ENCODE results near the gene KIF12.
"Not testable (repeated sequence)": the region's sequence is repeated elsewhere in the genome, so short reads cannot be mapped to it uniquely, and the experiment has no call there.

The KIF12 gene

DNA sequence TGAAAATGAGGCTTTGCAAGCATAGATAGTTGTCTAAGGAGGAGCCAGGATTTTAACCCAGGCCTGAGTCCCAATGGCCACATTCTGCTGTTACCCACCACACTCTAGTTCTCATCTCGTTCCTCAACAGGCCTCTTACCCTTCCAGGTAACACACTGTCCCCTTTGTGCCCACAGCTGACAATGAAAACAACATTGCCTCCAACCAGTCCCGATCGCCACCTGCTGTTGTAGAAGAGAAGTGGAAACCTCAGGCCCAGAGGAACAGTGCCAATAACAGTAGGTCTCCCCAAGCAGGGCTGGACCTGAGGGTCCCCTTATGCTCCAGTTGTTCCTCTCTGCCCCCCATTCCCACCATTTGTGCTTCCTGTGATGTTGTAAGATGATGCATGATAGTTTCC is 51.4 kb downstream of the KIF12 start:
- no peak for DNase-seq (ENCODE audit: low read depth in 2 of 2)

DNA sequence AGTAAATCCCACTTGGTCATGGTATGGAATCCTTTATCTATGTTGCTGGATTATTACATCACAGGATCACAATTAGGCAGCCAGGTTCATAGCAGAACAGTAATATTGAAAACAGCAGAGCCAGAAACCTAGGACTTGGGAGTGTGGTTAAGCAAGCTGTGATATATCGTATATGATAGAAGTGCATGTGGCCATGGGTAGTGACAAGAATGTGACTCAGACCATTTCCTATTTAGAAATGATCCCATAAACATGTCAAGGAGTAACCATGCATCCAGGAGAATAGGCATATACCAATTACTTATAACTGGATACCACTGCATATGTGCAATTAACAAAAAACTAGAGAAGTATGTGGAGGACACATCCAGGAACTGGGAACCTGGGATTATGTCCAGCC is 52.2 kb downstream of the KIF12 start:
- DNase-seq (ENCODE audit: low read depth in 2 of 2) = no peak

DNA sequence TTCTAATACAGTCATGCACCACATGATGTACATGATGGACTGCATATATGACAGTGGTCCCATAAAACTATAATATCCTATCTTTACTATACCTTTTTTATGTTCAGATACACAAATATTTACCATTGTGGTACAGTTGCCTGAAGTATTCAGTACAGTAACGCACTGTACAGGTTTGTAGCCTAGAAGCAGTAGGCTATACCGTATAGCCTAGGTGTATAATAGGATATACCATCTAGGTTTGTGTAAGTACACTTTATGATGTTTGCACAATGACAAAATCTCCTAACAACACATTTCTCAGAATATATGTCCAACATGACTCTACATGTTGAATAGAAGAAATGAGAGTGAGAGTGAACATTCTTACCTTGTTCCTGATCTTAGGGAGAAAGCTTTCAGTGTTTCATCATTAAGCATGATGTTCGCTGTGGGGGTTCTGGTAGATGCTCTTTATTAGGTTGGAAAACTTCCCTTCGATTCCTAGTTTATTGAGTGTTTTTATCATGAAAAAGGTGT is 52.8 kb downstream of the KIF12 start:
- DNase-seq (ENCODE audit: low read depth in 2 of 2) = no peak

DNA sequence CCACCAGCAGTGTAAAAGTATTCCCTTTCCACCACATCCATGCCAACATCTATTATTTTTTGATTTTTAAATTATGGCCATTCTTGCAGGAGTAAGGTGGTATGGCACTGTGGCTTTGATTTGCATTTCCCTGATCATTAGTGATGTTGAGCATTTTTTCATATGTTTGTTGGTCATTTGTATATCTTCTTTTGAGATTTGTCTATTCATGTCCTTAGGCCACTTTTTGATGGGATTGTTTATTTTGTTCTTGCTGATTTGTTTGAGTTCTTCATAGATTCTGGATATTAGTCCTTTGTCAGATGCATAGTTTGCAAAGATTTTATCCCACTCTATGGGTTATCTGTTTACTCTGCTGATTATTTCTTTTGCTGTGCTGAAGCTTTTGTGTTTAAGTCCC is 55.4 kb downstream of the KIF12 start:
- not testable (repeated sequence) for DNase-seq (ENCODE audit: low read depth in 2 of 2)

Measured in stimulated activated CD8-positive, alpha-beta memory T cell treated with anti-CD3 and anti-CD28 coated beads, Interleukin-2, amount 100 ng/mL, for 48 hours (primary cell).